Liver (tissue), 3 donors: Measurements from ENCODE around the gene TRAPPC3L.

Source experiments
- CTCF ChIP-seq: fragments of 150-350 bp; IDR thresholded peaks from 2 replicates; pipeline ENCODE4 v1.5.1; 2017; ENCODE audit warnings: improper control_type of control experiment, low read depth, low read length; ENCODE audit not compliant: missing input control
- HNF4G ChIP-seq: IDR thresholded peaks from 2 replicates; pipeline ENCODE4 v1.6.1; 2016; ENCODE audit warnings: antibody characterized with exemption
- REST ChIP-seq: IDR thresholded peaks from 2 replicates; pipeline ENCODE4 v1.6.1; 2016; ENCODE audit warnings: antibody characterized with exemption, mild to moderate bottlenecking
- donor health status: healthy.
- donor health status: healthy.

- TF ChIP-seq CTCF (no peak), HNF4G (no peak), REST (no peak)
These were observed 82.2 kb downstream of the TRAPPC3L start for GRCh38 chr6:116463301-116463700.
